Measurements from ENCODE around the gene RETSAT. TPM values are rescaled to one million over a fixed set of nuclear protein-coding genes. Genes with fewer than 3 reads are reported as not detected.
"Not testable (repeated sequence)": the region's sequence is repeated elsewhere in the genome, so short reads cannot be mapped to it uniquely, and the experiment has no call there.

The RETSAT gene
- total RNA-seq, 1 experiment from 2014 or later: 28.4 TPM

GRCh38 chr2:85334928-85335327 is 19.4 kb downstream of the RETSAT start:
- Histone ChIP-seq H3K4me3 (ENCODE audit: low read depth, low read length, poor library complexity, severe bottlenecking) (no peak overlapping the region), H3K36me3 (ENCODE audit: insufficient read depth, low read length, poor library complexity, severe bottlenecking) (no peaks in the 10 kb centered on the region), H3K4me1 (ENCODE audit: insufficient read depth, low read length, poor library complexity, severe bottlenecking) (no peaks in the 10 kb centered on the region), H3K9me3 (ENCODE audit: low read depth, low read length, poor library complexity, severe bottlenecking) (no peaks in the 10 kb centered on the region), H3K27ac (ENCODE audit: low read depth, low read length, poor library complexity, severe bottlenecking) (no peak overlapping the region), H3K27me3 (replicated peaks; ENCODE audit: insufficient read depth, low read depth, low read length, poor library complexity) (no peaks in the 10 kb centered on the region)
- ChIA-PET CTCF (no interaction called here), POLR2A (ENCODE audit: low non-redundant PET) (no interaction called here)
- no peak for DNase-seq (ENCODE audit: low spot score)
- TF ChIP-seq EZH2 (IDR thresholded peaks at IDR 0.05; ENCODE audit: borderline replicate concordance, low read depth, low read length, poor library complexity, severe bottlenecking): no peak
- TF ChIP-seq CTCF (conservative IDR thresholded peaks at IDR 0.05; ENCODE audit: low read depth, low read length): no peak
- BruUV-seq (replicated peaks): no TSS peak
- intact Hi-C loops (cut with micrococcal nuclease; ENCODE audit: unreplicated experiment): no loop called here

GRCh38 chr2:85333877-85334276 is 20.5 kb downstream of the RETSAT start:
- POLR2A ChIA-PET (ENCODE audit: low non-redundant PET); CTCF ChIA-PET: not testable (repeated sequence)

GRCh38 chr2:85330839-85331636 is 23.3 kb downstream of the RETSAT start:
- H3K27ac ChIP-seq (ENCODE audit: low read depth, low read length, poor library complexity, severe bottlenecking): no peak overlapping the region
- POLR2A ChIA-PET (ENCODE audit: low non-redundant PET): no interaction called here
- no TSS peak for BruUV-seq (replicated peaks)
- DNase-seq (ENCODE audit: low spot score): no peak
- intact Hi-C loops (cut with micrococcal nuclease; ENCODE audit: unreplicated experiment): no loop called here
- H3K9me3 ChIP-seq (ENCODE audit: low read depth, low read length, poor library complexity, severe bottlenecking): no peaks in the 10 kb centered on the region
- H3K4me1 ChIP-seq (ENCODE audit: insufficient read depth, low read length, poor library complexity, severe bottlenecking): peaks cover 7% of the 10 kb centered on the region
- H3K36me3 ChIP-seq (ENCODE audit: insufficient read depth, low read length, poor library complexity, severe bottlenecking): no peaks in the 10 kb centered on the region
- H3K27me3 ChIP-seq (replicated peaks; ENCODE audit: insufficient read depth, low read depth, low read length, poor library complexity): no peaks in the 10 kb centered on the region
- H3K4me3 ChIP-seq (ENCODE audit: low read depth, low read length, poor library complexity, severe bottlenecking): no peak overlapping the region
- CTCF ChIA-PET: no interaction called here
- TF ChIP-seq EZH2 (IDR thresholded peaks at IDR 0.05; ENCODE audit: borderline replicate concordance, low read depth, low read length, poor library complexity, severe bottlenecking) (no peak), CTCF (conservative IDR thresholded peaks at IDR 0.05; ENCODE audit: low read depth, low read length) (no peak)

More at GRCh38 chr2:85333877-85334276, 20.5 kb downstream of the RETSAT start:
- BruUV-seq (replicated peaks); H3K27me3 ChIP-seq (replicated peaks; ENCODE audit: insufficient read depth, low read depth, low read length, poor library complexity); H3K9me3 ChIP-seq (ENCODE audit: low read depth, low read length, poor library complexity, severe bottlenecking); H3K27ac ChIP-seq (ENCODE audit: low read depth, low read length, poor library complexity, severe bottlenecking); H3K4me1 ChIP-seq (ENCODE audit: insufficient read depth, low read length, poor library complexity, severe bottlenecking); intact Hi-C loops (cut with micrococcal nuclease; ENCODE audit: unreplicated experiment); H3K36me3 ChIP-seq (ENCODE audit: insufficient read depth, low read length, poor library complexity, severe bottlenecking); H3K4me3 ChIP-seq (ENCODE audit: low read depth, low read length, poor library complexity, severe bottlenecking); DNase-seq (ENCODE audit: low spot score): not testable (repeated sequence)

GRCh38 chr2:85329701-85330100 is 24.6 kb downstream of the RETSAT start:
- CTCF ChIA-PET; H3K9me3 ChIP-seq (ENCODE audit: low read depth, low read length, poor library complexity, severe bottlenecking); POLR2A ChIA-PET (ENCODE audit: low non-redundant PET); H3K27me3 ChIP-seq (replicated peaks; ENCODE audit: insufficient read depth, low read depth, low read length, poor library complexity); BruUV-seq (replicated peaks); DNase-seq (ENCODE audit: low spot score); H3K36me3 ChIP-seq (ENCODE audit: insufficient read depth, low read length, poor library complexity, severe bottlenecking); H3K27ac ChIP-seq (ENCODE audit: low read depth, low read length, poor library complexity, severe bottlenecking); H3K4me3 ChIP-seq (ENCODE audit: low read depth, low read length, poor library complexity, severe bottlenecking): not testable (repeated sequence)
- peaks cover 17% of the 10 kb centered on the region for H3K4me1 ChIP-seq (ENCODE audit: insufficient read depth, low read length, poor library complexity, severe bottlenecking)
- intact Hi-C loops (cut with micrococcal nuclease; ENCODE audit: unreplicated experiment): loop anchor here (10.0 kb wide), 1 partner anchor 215 kb away; no protein-coding TSS in a partner anchor

All from A673 (cell line).